Ishikawa (cell line): ENCODE results near the gene NFIB.

Source experiments
- CEBPB ChIP-seq: IDR thresholded peaks from 2 replicates; pipeline ENCODE4 v1.6.1; 2012
- CREB1 ChIP-seq: IDR thresholded peaks from 2 replicates; pipeline ENCODE4 v1.6.1; 2012; ENCODE audit warnings: low read depth
- EGR1 ChIP-seq: IDR thresholded peaks from 2 replicates; pipeline ENCODE4 v1.6.1; 2012
- EP300 ChIP-seq: IDR thresholded peaks from 2 replicates; pipeline ENCODE4 v1.6.1; 2012; ENCODE audit warnings: borderline replicate concordance
- FOXM1 ChIP-seq: IDR thresholded peaks from 2 replicates; pipeline ENCODE4 v1.6.1; 2012; ENCODE audit warnings: low read depth, borderline replicate concordance
- NFIC ChIP-seq: IDR thresholded peaks from 2 replicates; pipeline ENCODE4 v1.6.1; 2012
- RAD21 ChIP-seq: IDR thresholded peaks from 2 replicates; pipeline ENCODE4 v1.6.1; 2012; ENCODE audit warnings: low read depth
- TAF1 ChIP-seq: IDR thresholded peaks from 2 replicates; pipeline ENCODE4 v1.6.1; 2012; ENCODE audit warnings: low read depth, mild to moderate bottlenecking
- TCF12 ChIP-seq: IDR thresholded peaks from 2 replicates; pipeline ENCODE4 v1.6.1; 2012; ENCODE audit warnings: low read depth
- TEAD4 ChIP-seq: IDR thresholded peaks from 2 replicates; pipeline ENCODE4 v1.6.1; 2012
- YY1 ChIP-seq: IDR thresholded peaks from 2 replicates; pipeline ENCODE4 v1.6.1; 2012; ENCODE audit warnings: low read depth
- ZBTB7A ChIP-seq: IDR thresholded peaks from 2 replicates; pipeline ENCODE4 v1.6.1; 2012; ENCODE audit warnings: low read depth
- TF ChIP-seq, protein P1 (sequence below): IDR thresholded peaks from 2 replicates; pipeline ENCODE4 v1.6.1; 2012; ENCODE audit warnings: low read depth, mild to moderate bottlenecking
- TF ChIP-seq, protein P2 (sequence below): IDR thresholded peaks from 2 replicates; pipeline ENCODE4 v1.6.1; 2012
- TF ChIP-seq, protein P3 (sequence below): IDR thresholded peaks from 2 replicates; pipeline ENCODE4 v1.6.1; 2012

The NFIB gene

DNA sequence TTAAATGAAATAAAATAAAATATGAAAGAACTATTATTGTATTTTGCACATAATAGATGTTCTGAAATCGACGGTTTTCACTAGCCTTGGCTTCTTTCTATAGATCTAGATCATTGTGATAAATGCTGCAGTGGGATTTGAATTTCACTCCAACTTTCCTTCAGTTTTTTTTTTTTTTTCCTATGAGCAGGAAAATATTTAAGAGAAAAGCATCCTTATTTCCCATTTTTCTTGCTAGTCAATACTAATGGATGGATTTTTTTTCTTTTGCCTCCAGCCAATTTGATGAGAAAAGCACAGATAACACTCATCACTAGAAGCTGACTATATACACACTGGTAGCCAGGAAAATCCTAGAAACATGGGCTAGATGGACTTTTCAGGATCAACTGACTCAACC lies 249.0 kb downstream of the NFIB start:
- no peak for TF ChIP-seq TCF12
- no peak for TF ChIP-seq YY1
- TF ChIP-seq EP300, result no peak
- no peak for TF ChIP-seq RAD21
- TF ChIP-seq TEAD4, result no peak
- TF ChIP-seq CREB1, result no peak
- TF ChIP-seq NFIC, result no peak
- no peak for TF ChIP-seq FOXM1
- TF ChIP-seq ZBTB7A, result no peak
- TF ChIP-seq, protein P1, sequence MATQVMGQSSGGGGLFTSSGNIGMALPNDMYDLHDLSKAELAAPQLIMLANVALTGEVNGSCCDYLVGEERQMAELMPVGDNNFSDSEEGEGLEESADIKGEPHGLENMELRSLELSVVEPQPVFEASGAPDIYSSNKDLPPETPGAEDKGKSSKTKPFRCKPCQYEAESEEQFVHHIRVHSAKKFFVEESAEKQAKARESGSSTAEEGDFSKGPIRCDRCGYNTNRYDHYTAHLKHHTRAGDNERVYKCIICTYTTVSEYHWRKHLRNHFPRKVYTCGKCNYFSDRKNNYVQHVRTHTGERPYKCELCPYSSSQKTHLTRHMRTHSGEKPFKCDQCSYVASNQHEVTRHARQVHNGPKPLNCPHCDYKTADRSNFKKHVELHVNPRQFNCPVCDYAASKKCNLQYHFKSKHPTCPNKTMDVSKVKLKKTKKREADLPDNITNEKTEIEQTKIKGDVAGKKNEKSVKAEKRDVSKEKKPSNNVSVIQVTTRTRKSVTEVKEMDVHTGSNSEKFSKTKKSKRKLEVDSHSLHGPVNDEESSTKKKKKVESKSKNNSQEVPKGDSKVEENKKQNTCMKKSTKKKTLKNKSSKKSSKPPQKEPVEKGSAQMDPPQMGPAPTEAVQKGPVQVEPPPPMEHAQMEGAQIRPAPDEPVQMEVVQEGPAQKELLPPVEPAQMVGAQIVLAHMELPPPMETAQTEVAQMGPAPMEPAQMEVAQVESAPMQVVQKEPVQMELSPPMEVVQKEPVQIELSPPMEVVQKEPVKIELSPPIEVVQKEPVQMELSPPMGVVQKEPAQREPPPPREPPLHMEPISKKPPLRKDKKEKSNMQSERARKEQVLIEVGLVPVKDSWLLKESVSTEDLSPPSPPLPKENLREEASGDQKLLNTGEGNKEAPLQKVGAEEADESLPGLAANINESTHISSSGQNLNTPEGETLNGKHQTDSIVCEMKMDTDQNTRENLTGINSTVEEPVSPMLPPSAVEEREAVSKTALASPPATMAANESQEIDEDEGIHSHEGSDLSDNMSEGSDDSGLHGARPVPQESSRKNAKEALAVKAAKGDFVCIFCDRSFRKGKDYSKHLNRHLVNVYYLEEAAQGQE, result no peak
- TF ChIP-seq CEBPB, result no peak
- no peak for TF ChIP-seq EGR1
- TF ChIP-seq TAF1, result no peak
- TF ChIP-seq, protein P2, sequence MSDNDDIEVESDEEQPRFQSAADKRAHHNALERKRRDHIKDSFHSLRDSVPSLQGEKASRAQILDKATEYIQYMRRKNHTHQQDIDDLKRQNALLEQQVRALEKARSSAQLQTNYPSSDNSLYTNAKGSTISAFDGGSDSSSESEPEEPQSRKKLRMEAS, result no peak
- TF ChIP-seq, protein P3, sequence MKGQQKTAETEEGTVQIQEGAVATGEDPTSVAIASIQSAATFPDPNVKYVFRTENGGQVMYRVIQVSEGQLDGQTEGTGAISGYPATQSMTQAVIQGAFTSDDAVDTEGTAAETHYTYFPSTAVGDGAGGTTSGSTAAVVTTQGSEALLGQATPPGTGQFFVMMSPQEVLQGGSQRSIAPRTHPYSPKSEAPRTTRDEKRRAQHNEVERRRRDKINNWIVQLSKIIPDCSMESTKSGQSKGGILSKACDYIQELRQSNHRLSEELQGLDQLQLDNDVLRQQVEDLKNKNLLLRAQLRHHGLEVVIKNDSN, result no peak

- no peak for TF ChIP-seq EGR1
- TF ChIP-seq YY1, result no peak
- no peak for TF ChIP-seq TEAD4
- no peak for TF ChIP-seq TCF12
- TF ChIP-seq ZBTB7A, result no peak
- no peak for TF ChIP-seq NFIC
- TF ChIP-seq, protein P1, result no peak
- TF ChIP-seq RAD21, result no peak
- TF ChIP-seq, protein P3, result no peak
- no peak for TF ChIP-seq FOXM1
- TF ChIP-seq CEBPB, result no peak
- no peak for TF ChIP-seq CREB1
- TF ChIP-seq TAF1, result no peak
These were observed 250.2 kb downstream of the NFIB start for GRCh38 chr9:14063756-14064155.

- TF ChIP-seq, protein P3, result no peak
- TF ChIP-seq EP300 (no peak), TAF1 (no peak)
These were observed 251.2 kb downstream of the NFIB start for GRCh38 chr9:14062586-14063221.

GRCh38 chr9:14061936-14062585 lies 251.9 kb downstream of the NFIB start:
- no peak for TF ChIP-seq TEAD4
- TF ChIP-seq FOXM1, result no peak
- no peak for TF ChIP-seq CEBPB
- TF ChIP-seq ZBTB7A, result no peak
- TF ChIP-seq, protein P2, result no peak
- TF ChIP-seq, protein P1, result no peak
- TF ChIP-seq NFIC, result no peak
- TF ChIP-seq, protein P3, result no peak
- no peak for TF ChIP-seq RAD21
- no peak for TF ChIP-seq TAF1
